ENCODE data around the gene PMFBP1.

PMFBP1 gene

GRCh38 chr16:72101195-72101594 is 70.8 kb downstream of the PMFBP1 start:
- Histone ChIP-seq H3K18ac (ENCODE audit: low read length) (no peak overlapping the region), H3K4me1 (ENCODE audit: control insufficient read depth in 1 of 2, insufficient read depth in 2 of 2, low read length in 2 of 2) (no peaks in the 10 kb centered on the region), H2BK120ac (ENCODE audit: insufficient read depth, low read length, poor library complexity) (no peak overlapping the region), H3K9ac (ENCODE audit: low read length) (no peak overlapping the region), H2AFZ (ENCODE audit: insufficient read depth, low read length, poor library complexity) (no peak overlapping the region), H3K27ac (ENCODE audit: low read depth, low read length) (no peak overlapping the region), H4K12ac (ENCODE audit: low read depth, low read length) (no peak overlapping the region), H4K8ac (ENCODE audit: low read depth, low read length) (no peak overlapping the region), H3K23ac (ENCODE audit: low read length) (no peak overlapping the region), H3K79me1 (ENCODE audit: low read length) (no peaks in the 10 kb centered on the region), H3K27me3 (ENCODE audit: insufficient read depth, low read length) (no peaks in the 10 kb centered on the region), H2AK5ac (ENCODE audit: low read length) (no peak overlapping the region), H4K91ac (ENCODE audit: low read depth, low read length) (no peak overlapping the region), H3K9me3 (ENCODE audit: insufficient read depth, low read depth, low read length) (no peaks in the 10 kb centered on the region), H3K14ac (ENCODE audit: low read length) (no peak overlapping the region), H3K79me2 (ENCODE audit: control insufficient read depth, insufficient read depth, low read length, poor library complexity) (no peaks in the 10 kb centered on the region), H3K36me3 (ENCODE audit: control insufficient read depth in 1 of 2, insufficient read depth in 2 of 2, low read length in 2 of 2) (peaks cover 78 to 90% of the 10 kb centered on the region in 2 experiments), H2BK5ac (ENCODE audit: low read depth, low read length, poor library complexity) (no peak overlapping the region), H2BK12ac (ENCODE audit: low read length) (no peak overlapping the region), H3K4me2 (ENCODE audit: low read length) (no peak overlapping the region), H3K4me3 (ENCODE audit: low read depth, low read length) (no peak overlapping the region), H3K4ac (ENCODE audit: low read depth, low read length) (no peak overlapping the region)
- WGBS (ENCODE audit: extremely low coverage, insufficient coverage, insufficient read length), result no CpG with 5 or more reads among the region's 10 CpGs
- DNase-seq, result no peak

GRCh38 chr16:72099377-72099818 is 72.6 kb downstream of the PMFBP1 start:
- WGBS (ENCODE audit: extremely low coverage, insufficient coverage, insufficient read length), result no CpG with 5 or more reads among the region's 12 CpGs
- Histone ChIP-seq H2AK5ac (ENCODE audit: low read length) (no peak overlapping the region), H3K27me3 (ENCODE audit: insufficient read depth, low read length) (no peaks in the 10 kb centered on the region), H3K79me1 (ENCODE audit: low read length) (no peaks in the 10 kb centered on the region), H2BK120ac (ENCODE audit: insufficient read depth, low read length, poor library complexity) (no peak overlapping the region), H3K18ac (ENCODE audit: low read length) (no peak overlapping the region), H3K79me2 (ENCODE audit: control insufficient read depth, insufficient read depth, low read length, poor library complexity) (no peaks in the 10 kb centered on the region), H3K14ac (ENCODE audit: low read length) (no peak overlapping the region), H3K23ac (ENCODE audit: low read length) (no peak overlapping the region), H2BK12ac (ENCODE audit: low read length) (no peak overlapping the region), H2AFZ (ENCODE audit: insufficient read depth, low read length, poor library complexity) (no peak overlapping the region), H4K8ac (ENCODE audit: low read depth, low read length) (no peak overlapping the region), H2BK5ac (ENCODE audit: low read depth, low read length, poor library complexity) (no peak overlapping the region), H3K4me2 (ENCODE audit: low read length) (no peak overlapping the region), H3K27ac (ENCODE audit: low read depth, low read length) (no peak overlapping the region), H3K4me1 (ENCODE audit: control insufficient read depth in 1 of 2, insufficient read depth in 2 of 2, low read length in 2 of 2) (no peaks in the 10 kb centered on the region), H3K36me3 (ENCODE audit: control insufficient read depth in 1 of 2, insufficient read depth in 2 of 2, low read length in 2 of 2) (peaks cover 63 to 75% of the 10 kb centered on the region in 2 experiments), H4K91ac (ENCODE audit: low read depth, low read length) (no peak overlapping the region), H3K9me3 (ENCODE audit: insufficient read depth, low read depth, low read length) (no peaks in the 10 kb centered on the region), H3K4me3 (ENCODE audit: low read depth, low read length) (no peak overlapping the region), H3K9ac (ENCODE audit: low read length) (no peak overlapping the region), H4K12ac (ENCODE audit: low read depth, low read length) (no peak overlapping the region), H3K4ac (ENCODE audit: low read depth, low read length) (no peak overlapping the region)
- DNase-seq, result peak; percentile 28 to 74

GRCh38 chr16:72098936-72099335 is 73.0 kb downstream of the PMFBP1 start:
- Histone ChIP-seq H3K27ac (ENCODE audit: low read depth, low read length) (no peak overlapping the region), H2AFZ (ENCODE audit: insufficient read depth, low read length, poor library complexity) (no peak overlapping the region), H3K14ac (ENCODE audit: low read length) (no peak overlapping the region), H3K4ac (ENCODE audit: low read depth, low read length) (no peak overlapping the region), H3K9ac (ENCODE audit: low read length) (no peak overlapping the region), H3K9me3 (ENCODE audit: insufficient read depth, low read depth, low read length) (no peaks in the 10 kb centered on the region), H3K79me2 (ENCODE audit: control insufficient read depth, insufficient read depth, low read length, poor library complexity) (peaks cover 2% of the 10 kb centered on the region), H2AK5ac (ENCODE audit: low read length) (no peak overlapping the region), H2BK120ac (ENCODE audit: insufficient read depth, low read length, poor library complexity) (no peak overlapping the region), H3K36me3 (ENCODE audit: control insufficient read depth in 1 of 2, insufficient read depth in 2 of 2, low read length in 2 of 2) (peaks cover 58 to 70% of the 10 kb centered on the region in 2 experiments), H4K12ac (ENCODE audit: low read depth, low read length) (no peak overlapping the region), H3K23ac (ENCODE audit: low read length) (no peak overlapping the region), H3K27me3 (ENCODE audit: insufficient read depth, low read length) (no peaks in the 10 kb centered on the region), H2BK12ac (ENCODE audit: low read length) (no peak overlapping the region), H3K4me3 (ENCODE audit: low read depth, low read length) (no peak overlapping the region), H4K8ac (ENCODE audit: low read depth, low read length) (no peak overlapping the region), H3K4me2 (ENCODE audit: low read length) (no peak overlapping the region), H4K91ac (ENCODE audit: low read depth, low read length) (no peak overlapping the region), H3K79me1 (ENCODE audit: low read length) (peaks cover 2% of the 10 kb centered on the region), H3K18ac (ENCODE audit: low read length) (no peak overlapping the region), H2BK5ac (ENCODE audit: low read depth, low read length, poor library complexity) (no peak overlapping the region), H3K4me1 (ENCODE audit: control insufficient read depth in 1 of 2, insufficient read depth in 2 of 2, low read length in 2 of 2) (no peaks in the 10 kb centered on the region)
- no peak for DNase-seq
- no CpG with 5 or more reads among the region's 15 CpGs for WGBS (ENCODE audit: extremely low coverage, insufficient coverage, insufficient read length)

GRCh38 chr16:72094266-72094610 is 77.7 kb downstream of the PMFBP1 start:
- Histone ChIP-seq H3K4me3 (ENCODE audit: low read depth, low read length) (peak overlapping the region; percentile 99), H3K9ac (ENCODE audit: low read length) (peak overlapping the region; percentile 95), H3K14ac (ENCODE audit: low read length) (peak overlapping the region; percentile 71), H3K4ac (ENCODE audit: low read depth, low read length) (peak overlapping the region; percentile 86), H3K23ac (ENCODE audit: low read length) (no peak overlapping the region), H3K4me2 (ENCODE audit: low read length) (peak overlapping the region; percentile 97), H2BK120ac (ENCODE audit: insufficient read depth, low read length, poor library complexity) (peak overlapping the region; percentile 50), H3K36me3 (ENCODE audit: control insufficient read depth in 1 of 2, insufficient read depth in 2 of 2, low read length in 2 of 2) (peaks cover 24 to 34% of the 10 kb centered on the region in 2 experiments), H3K18ac (ENCODE audit: low read length) (peak overlapping the region; percentile 66), H3K79me2 (ENCODE audit: control insufficient read depth, insufficient read depth, low read length, poor library complexity) (peaks cover 8% of the 10 kb centered on the region), H4K91ac (ENCODE audit: low read depth, low read length) (peak overlapping the region; percentile 74), H4K12ac (ENCODE audit: low read depth, low read length) (peak overlapping the region; percentile 63), H2AFZ (ENCODE audit: insufficient read depth, low read length, poor library complexity) (peak overlapping the region; percentile 77), H2AK5ac (ENCODE audit: low read length) (peak overlapping the region; percentile 55), H3K79me1 (ENCODE audit: low read length) (peaks cover 7% of the 10 kb centered on the region), H3K4me1 (ENCODE audit: control insufficient read depth in 1 of 2, insufficient read depth in 2 of 2, low read length in 2 of 2) (peaks cover 0 to 3% of the 10 kb centered on the region in 2 experiments), H2BK12ac (ENCODE audit: low read length) (no peak overlapping the region), H3K27ac (ENCODE audit: low read depth, low read length) (no peak overlapping the region), H4K8ac (ENCODE audit: low read depth, low read length) (peak overlapping the region; percentile 87), H2BK5ac (ENCODE audit: low read depth, low read length, poor library complexity) (no peak overlapping the region), H3K9me3 (ENCODE audit: insufficient read depth, low read depth, low read length) (no peaks in the 10 kb centered on the region), H3K27me3 (ENCODE audit: insufficient read depth, low read length) (no peaks in the 10 kb centered on the region)
- WGBS (ENCODE audit: extremely low coverage, insufficient coverage, insufficient read length), result no CpG with 5 or more reads among the region's 11 CpGs
- peak in 1 of 2 donors; percentile 19 for DNase-seq
